Measurements from ENCODE around the gene P2RX7. TPM values are rescaled to one million over a fixed set of nuclear protein-coding genes. Genes with fewer than 3 reads are reported as not detected.

Gene P2RX7
- polyA plus RNA-seq, 2 of the 4 experiments (the other 2 are of a cell fraction) = 0.03 TPM; not detected in 1

- WGBS (ENCODE audit: missing lambda C conversion rate) = 89% methylated on average over 9 of the region's 9 CpGs
- ChIA-PET CTCF (no interaction called here), POLR2A (no interaction called here)
- DNase-seq (ENCODE audit: low read depth in 1 of 2, low spot score in 1 of 2) = no peak
- Histone ChIP-seq H3K4me3 (no peak overlapping the region), H3K4me2 (no peak overlapping the region), H3K4me1 (no peaks in the 10 kb centered on the region), H3K27ac (no peak overlapping the region), H3K9me3 (no peaks in the 10 kb centered on the region)
- no peak for FAIRE-seq
- no peak for ATAC-seq
- no peak for TF ChIP-seq GATA3 (IDR thresholded peaks at IDR 0.05; ENCODE audit: borderline replicate concordance)
- no peak for TF ChIP-seq CHD2 (IDR thresholded peaks at IDR 0.05; ENCODE audit: low read length, partially characterized antibody)
- TF ChIP-seq ZSCAN20 (CRISPR knock-in tag; IDR thresholded peaks at IDR 0.05) = no peak
- TF ChIP-seq RFX5 (IDR thresholded peaks at IDR 0.05) = no peak
- TF ChIP-seq CEBPB (IDR thresholded peaks at IDR 0.05) = no peak
Measured at GRCh38 chr12:121236776-121237175, 104.1 kb downstream of the P2RX7 start.

DNA sequence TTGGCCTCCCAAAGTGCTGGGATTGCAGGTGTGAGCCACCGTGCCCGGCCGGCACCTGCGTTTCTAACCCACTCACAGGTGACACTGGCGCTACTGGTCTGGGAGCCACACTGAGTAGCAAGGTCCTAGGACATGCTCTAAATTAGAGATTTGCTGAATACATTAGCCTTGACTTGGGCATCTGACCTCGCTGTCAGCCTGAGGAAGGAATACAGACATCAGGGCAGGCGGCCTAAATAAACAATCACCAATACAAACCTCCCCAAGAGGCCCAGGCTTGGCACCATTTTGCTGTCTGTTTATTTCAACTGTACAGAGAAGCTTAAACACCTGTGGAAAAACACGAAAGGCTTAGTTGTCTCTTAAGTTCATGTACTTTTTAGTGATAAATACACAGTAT lies 104.7 kb downstream of the P2RX7 start:
- no peak for DNase-seq (ENCODE audit: low read depth in 1 of 2, low spot score in 1 of 2)
- Histone ChIP-seq H3K27ac (no peak overlapping the region), H3K4me3 (no peak overlapping the region), H3K9me3 (no peaks in the 10 kb centered on the region), H3K4me2 (no peak overlapping the region), H3K4me1 (no peaks in the 10 kb centered on the region)
- TF ChIP-seq FOSL2 (IDR thresholded peaks at IDR 0.05) = no peak
- no peak for TF ChIP-seq FOSL2 (CRISPR knock-in tag; IDR thresholded peaks at IDR 0.05)
- TF ChIP-seq RFX5 (IDR thresholded peaks at IDR 0.05) = no peak
- TF ChIP-seq E2F6 (IDR thresholded peaks at IDR 0.05; ENCODE audit: borderline replicate concordance, low read depth) = no peak
- 82% methylated on average over 8 of the region's 8 CpGs for WGBS (ENCODE audit: missing lambda C conversion rate)
- ChIA-PET CTCF (interaction anchor here (1.0 kb wide), 2 partner anchors 21 to 29 kb away, joined by 3 read pairs; no protein-coding TSS in a partner anchor), POLR2A (no interaction called here)
- ATAC-seq = no peak
- FAIRE-seq = no peak

Small RNA genes within 50 kb of the gene (small RNA-seq; reads per million reads assigned to genes)
- gene AC079602.1 = 0 reads per million in 6 experiments
- 0 to 0.04 (median 0) reads per million in 6 experiments for gene RF00156
- gene Z98941.1 = 0 reads per million in 6 experiments

Other genes with a start within 250 kb of the P2RX7 start
- gene SPPL3, start 228.5 kb upstream of the P2RX7 start, polyA plus RNA-seq (2011; rRNA removed) = 26.6 and 32.6 TPM in 2 replicates
- gene SPPL3, start 228.5 kb upstream of the P2RX7 start, polyA plus RNA-seq (2017; fragmentation: RNase III; extraction: RNeasy Plus Mini Kit Qiagen cat#74134 plus additional on column Dnase treatment) = 25.0 to 26.5 TPM (median 25.1 TPM) in 3 replicates
- 2.6 and 4.0 TPM in 2 replicates for gene HNF1A, start 154.3 kb upstream of the P2RX7 start, polyA plus RNA-seq (2011; rRNA removed)
- 5.7 to 7.3 TPM (median 6.8 TPM) in 3 replicates for gene HNF1A, start 154.3 kb upstream of the P2RX7 start, polyA plus RNA-seq (2017; fragmentation: RNase III; extraction: RNeasy Plus Mini Kit Qiagen cat#74134 plus additional on column Dnase treatment)
- 19.2 and 20.5 TPM in 2 replicates for gene C12orf43, start 116.4 kb upstream of the P2RX7 start, polyA plus RNA-seq (2011; rRNA removed)
- 17.3 to 21.2 TPM (median 20.0 TPM) in 3 replicates for gene C12orf43, start 116.4 kb upstream of the P2RX7 start, polyA plus RNA-seq (2017; fragmentation: RNase III; extraction: RNeasy Plus Mini Kit Qiagen cat#74134 plus additional on column Dnase treatment)
- gene OASL, start 93.6 kb upstream of the P2RX7 start, polyA plus RNA-seq (2011; rRNA removed) = 0.61 and 0.81 TPM in 2 replicates
- gene OASL, start 93.6 kb upstream of the P2RX7 start, polyA plus RNA-seq (2017; fragmentation: RNase III; extraction: RNeasy Plus Mini Kit Qiagen cat#74134 plus additional on column Dnase treatment) = 0.64 to 0.94 TPM (median 0.90 TPM) in 3 replicates
- 27.5 and 30.9 TPM in 2 replicates for gene P2RX4, start 77.3 kb downstream of the P2RX7 start, polyA plus RNA-seq (2011; rRNA removed)
- gene P2RX4, start 77.3 kb downstream of the P2RX7 start, polyA plus RNA-seq (2017; fragmentation: RNase III; extraction: RNeasy Plus Mini Kit Qiagen cat#74134 plus additional on column Dnase treatment) = 13.5 to 17.5 TPM (median 16.0 TPM) in 3 replicates
- gene CAMKK2, start 163.8 kb downstream of the P2RX7 start, polyA plus RNA-seq (2011; rRNA removed) = 24.8 and 25.9 TPM in 2 replicates
- gene CAMKK2, start 163.8 kb downstream of the P2RX7 start, polyA plus RNA-seq (2017; fragmentation: RNase III; extraction: RNeasy Plus Mini Kit Qiagen cat#74134 plus additional on column Dnase treatment) = 15.3 to 16.5 TPM (median 16.3 TPM) in 3 replicates
- gene ANAPC5, start 219.5 kb downstream of the P2RX7 start, polyA plus RNA-seq (2011; rRNA removed) = 213 and 225 TPM in 2 replicates
- 88.4 to 91.9 TPM (median 91.6 TPM) in 3 replicates for gene ANAPC5, start 219.5 kb downstream of the P2RX7 start, polyA plus RNA-seq (2017; fragmentation: RNase III; extraction: RNeasy Plus Mini Kit Qiagen cat#74134 plus additional on column Dnase treatment)